HG03432 (cell line): ENCODE data around the gene PSMD2.

Experiments used
- ATAC-seq: cut with Tn5 transposase; IDR thresholded peaks from one replicate; pipeline ENCODE4 v1.9.1; 2021; ENCODE audit warnings: mild to moderate bottlenecking, moderate library complexity; ENCODE audit not compliant: unreplicated experiment

Gene PSMD2

DNA sequence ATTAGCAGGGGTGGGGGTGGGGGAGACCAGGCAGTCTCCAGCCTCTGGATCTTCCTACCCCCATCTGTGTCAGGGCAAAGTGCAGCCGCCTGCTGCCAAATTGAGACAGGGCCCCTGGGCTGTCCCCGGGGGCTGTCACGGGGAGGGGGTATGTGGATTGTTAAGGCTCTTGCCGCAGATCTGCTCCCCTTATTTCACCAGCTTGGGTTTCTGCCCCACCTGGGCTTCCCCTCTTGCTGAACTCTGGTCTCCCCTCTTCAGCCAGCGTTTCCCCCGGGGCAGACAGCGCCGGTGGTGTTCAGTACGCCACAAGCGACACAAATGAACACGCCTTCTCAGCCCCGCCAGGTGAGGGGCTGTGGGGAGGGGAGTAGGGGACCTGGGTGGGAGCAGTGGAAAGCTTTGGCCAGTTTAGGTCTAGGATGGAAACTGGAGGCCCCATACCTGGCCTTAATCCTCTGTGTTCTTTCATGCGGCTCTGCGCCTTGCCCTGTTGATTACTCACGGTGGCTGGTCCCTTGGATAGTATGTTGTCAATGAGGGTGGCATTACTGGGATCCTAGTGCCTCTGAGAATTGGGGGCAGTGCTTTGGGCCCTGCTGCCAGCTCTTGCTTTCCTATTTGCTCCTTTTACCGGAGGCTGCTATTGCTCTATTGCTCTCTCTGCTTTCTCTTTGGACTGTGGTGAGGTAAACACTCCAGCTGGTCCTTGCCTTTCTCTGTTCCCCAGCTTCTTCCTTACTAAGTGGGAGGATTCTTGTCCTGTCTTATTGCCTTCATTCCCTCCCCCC lies 17.0 kb downstream of the PSMD2 start:
- no peak for ATAC-seq

DNA sequence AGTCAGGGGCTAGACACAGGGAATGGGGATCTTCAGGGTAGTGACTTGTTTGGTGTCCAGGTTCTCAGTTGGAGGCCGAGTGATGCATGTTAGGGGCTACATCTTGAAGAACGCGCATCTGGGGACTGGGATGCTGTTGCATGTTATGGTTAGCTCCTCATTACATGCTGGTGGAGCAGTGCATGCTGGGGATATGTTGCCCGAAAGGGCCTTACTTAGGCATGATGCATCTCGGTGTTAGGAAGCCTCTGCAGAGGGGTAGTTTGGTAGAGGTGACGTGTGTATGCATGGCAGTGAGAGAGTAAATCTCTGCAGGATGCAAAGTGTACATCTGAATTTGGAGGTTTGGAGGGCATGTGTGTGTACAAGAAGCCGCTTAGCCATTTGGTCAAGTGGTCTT lies 17.8 kb downstream of the PSMD2 start:
- ATAC-seq: no peak

DNA sequence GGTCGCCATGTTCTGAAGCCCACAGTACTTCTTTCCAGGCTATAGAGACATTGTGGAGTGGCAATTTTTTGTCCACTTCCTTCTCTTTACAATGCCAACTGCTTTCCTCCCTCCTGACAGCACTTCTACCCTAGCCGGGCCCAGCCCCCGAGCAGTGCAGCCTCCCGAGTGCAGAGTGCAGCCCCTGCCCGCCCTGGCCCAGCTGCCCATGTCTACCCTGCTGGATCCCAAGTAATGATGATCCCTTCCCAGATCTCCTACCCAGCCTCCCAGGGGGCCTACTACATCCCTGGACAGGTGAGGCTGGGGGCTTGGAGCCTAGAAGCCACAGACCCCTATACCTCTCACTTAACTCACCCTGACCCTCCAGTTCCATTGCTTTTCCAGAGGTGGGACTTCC lies 18.2 kb downstream of the PSMD2 start:
- no peak for ATAC-seq

DNA sequence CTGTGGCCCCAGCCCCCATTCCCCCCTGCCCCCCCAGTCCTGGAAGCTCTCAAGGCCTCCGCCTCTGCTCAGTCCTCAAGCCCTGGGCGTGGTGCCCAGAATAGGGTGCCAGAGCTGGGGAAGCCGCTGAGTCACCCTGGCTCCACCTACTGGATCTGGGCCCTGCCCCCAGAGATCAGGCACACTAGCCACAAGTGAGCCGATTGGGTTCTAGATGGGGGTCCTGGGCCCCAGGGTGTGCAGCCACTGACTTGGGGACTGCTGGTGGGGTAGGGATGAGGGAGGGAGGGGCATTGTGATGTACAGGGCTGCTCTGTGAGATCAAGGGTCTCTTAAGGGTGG lies 21.0 kb downstream of the PSMD2 start:
- ATAC-seq: no peak

GRCh38 chr3:184321666-184322065 lies 22.6 kb downstream of the PSMD2 start:
- no peak for ATAC-seq

GRCh38 chr3:184322731-184323487 lies 23.9 kb downstream of the PSMD2 start:
- ATAC-seq: no peak

GRCh38 chr3:184323696-184324095 lies 24.7 kb downstream of the PSMD2 start:
- no peak for ATAC-seq

GRCh38 chr3:184325269-184325668 lies 26.2 kb downstream of the PSMD2 start:
- ATAC-seq: no peak

DNA sequence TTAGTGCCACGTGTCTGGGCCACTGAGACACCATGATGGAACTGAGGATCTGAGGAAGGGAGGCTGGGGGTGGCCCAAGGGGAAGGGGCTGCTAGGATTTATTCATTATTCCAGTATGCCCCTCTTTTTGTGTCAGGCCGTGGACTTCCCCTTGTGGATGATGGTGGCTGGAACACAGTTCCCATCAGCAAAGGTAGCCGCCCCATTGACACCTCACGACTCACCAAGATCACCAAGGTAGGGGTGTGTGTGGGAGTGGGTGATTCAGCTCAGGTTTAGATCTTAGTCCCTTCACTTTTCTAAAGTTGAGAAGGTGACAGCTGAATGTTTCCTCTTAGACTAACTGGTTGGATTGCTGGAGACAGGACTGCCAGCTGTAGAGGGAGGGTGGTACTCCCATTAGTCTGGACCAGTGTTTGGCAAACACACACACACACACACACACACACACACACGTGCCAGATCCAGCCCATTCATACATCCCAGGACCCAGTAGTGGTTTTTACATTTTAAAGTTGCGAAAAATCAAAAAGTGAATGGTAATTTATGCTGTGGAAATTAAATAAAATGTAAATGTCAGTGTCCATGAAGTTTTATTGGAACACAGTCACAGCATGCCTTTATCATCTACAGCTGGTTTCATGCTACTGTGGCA lies 26.8 kb downstream of the PSMD2 start:
- no peak for ATAC-seq

DNA sequence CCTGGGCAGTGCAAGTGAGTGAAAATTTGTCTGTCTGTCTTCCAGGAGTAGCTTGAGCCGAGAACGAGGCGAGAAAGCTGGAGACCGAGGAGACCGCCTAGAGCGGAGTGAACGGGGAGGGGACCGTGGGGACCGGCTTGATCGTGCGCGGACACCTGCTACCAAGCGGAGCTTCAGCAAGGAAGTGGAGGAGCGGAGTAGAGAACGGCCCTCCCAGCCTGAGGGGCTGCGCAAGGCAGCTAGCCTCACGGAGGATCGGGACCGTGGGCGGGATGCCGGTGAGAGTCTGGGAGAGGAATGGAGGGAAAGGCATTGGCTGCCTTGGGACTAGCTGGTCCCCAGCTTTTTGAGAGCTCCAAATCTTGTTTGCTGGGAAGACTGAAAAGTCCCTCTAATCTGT lies 28.1 kb downstream of the PSMD2 start:
- ATAC-seq: no peak

DNA sequence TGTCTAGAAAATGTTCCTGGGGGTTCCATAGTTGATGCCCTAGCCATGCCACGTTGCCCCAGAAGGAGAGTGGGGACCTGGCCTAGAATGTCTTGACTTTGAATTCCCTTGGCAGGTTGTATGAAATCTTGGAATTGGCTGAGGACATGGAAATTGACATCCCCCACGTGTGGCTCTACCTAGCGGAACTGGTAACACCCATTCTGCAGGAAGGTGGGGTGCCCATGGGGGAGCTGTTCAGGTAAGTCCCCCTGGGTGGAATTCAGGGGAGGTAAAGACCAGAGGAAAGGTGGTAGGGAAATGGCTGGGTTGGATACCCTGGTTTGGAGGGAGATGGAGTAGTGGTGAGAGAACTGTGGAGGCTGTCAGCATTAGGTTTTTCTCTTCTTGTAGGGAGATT lies 29.5 kb downstream of the PSMD2 start:
- ATAC-seq: no peak

GRCh38 chr3:184332370-184333090 lies 33.5 kb downstream of the PSMD2 start:
- ATAC-seq: no peak

- no peak for ATAC-seq
Observed at GRCh38 chr3:184333190-184333589, 34.1 kb downstream of the PSMD2 start.

GRCh38 chr3:184333700-184334099 lies 34.7 kb downstream of the PSMD2 start:
- ATAC-seq: no peak

GRCh38 chr3:184334470-184335158 lies 35.6 kb downstream of the PSMD2 start:
- no peak for ATAC-seq

GRCh38 chr3:184335291-184335660 lies 36.2 kb downstream of the PSMD2 start:
- peak; percentile 4 for ATAC-seq

GRCh38 chr3:184335661-184336546 lies 36.9 kb downstream of the PSMD2 start:
- ATAC-seq: peak; percentile 84

GRCh38 chr3:184336547-184337398 lies 37.7 kb downstream of the PSMD2 start:
- ATAC-seq: no peak

GRCh38 chr3:184337399-184337714 lies 38.3 kb downstream of the PSMD2 start, which contains the start of gene FAM131A:
Gene FAM131A (plus strand): TSS chr3:184337600. CDS start chr3:184337631, 31 bp downstream.
- no peak for ATAC-seq
